SK-N-SH (cell line): ENCODE measurements around the gene KPNA2.
A peak's percentile ranks its signal among the peaks of the same experiment; 100 is the strongest.

Source experiments
- EP300 ChIP-seq, 2 experiments: IDR thresholded peaks; 2 replicates each; pipeline versions ENCODE4 v1.4.0 to v1.6.1; 2012; ENCODE audit warnings: borderline replicate concordance in 1 of 2, low read depth in 1 of 2, low read length in 1 of 2
- EZH2phosphoT487 ChIP-seq: fragments of 200-600 bp; sonication (generic); IDR thresholded peaks from 2 replicates; pipeline ENCODE4 v1.6.1; 2017; ENCODE audit warnings: low read depth, mixed run types, mild to moderate bottlenecking, antibody characterized with exemption, moderate library complexity, borderline replicate concordance
- JUND ChIP-seq: IDR thresholded peaks from 2 replicates; pipeline ENCODE4 v1.4.0; 2012
- MXI1 ChIP-seq: IDR thresholded peaks from 2 replicates; pipeline ENCODE4 v1.6.1; 2012; ENCODE audit warnings: mild to moderate bottlenecking, low read depth, low read length, improper control_type of control experiment
- POLR2AphosphoS5 ChIP-seq: IDR thresholded peaks from 2 replicates; pipeline ENCODE4 v1.6.1; 2012; ENCODE audit warnings: low read depth, low read length
- SIN3A ChIP-seq: IDR thresholded peaks from 2 replicates; pipeline ENCODE4 v1.6.1; 2012; ENCODE audit warnings: low read depth, mild to moderate bottlenecking, low read length, moderate library complexity, borderline replicate concordance
- TAF1 ChIP-seq: IDR thresholded peaks from 2 replicates; pipeline ENCODE4 v1.6.1; 2012; ENCODE audit warnings: low read depth, mild to moderate bottlenecking, low read length, moderate library complexity, borderline replicate concordance
- TCF12 ChIP-seq: IDR thresholded peaks from 2 replicates; pipeline ENCODE4 v1.4.0; 2012
- TF ChIP-seq, protein P1 (sequence below): IDR thresholded peaks from 2 replicates; pipeline ENCODE4 v1.4.0; 2012; ENCODE audit warnings: low read depth, borderline replicate concordance
- TF ChIP-seq, protein P2 (sequence below): fragments of 150-350 bp; IDR thresholded peaks from 2 replicates; pipeline ENCODE4 v1.6.1; 2017; ENCODE audit warnings: antibody characterized with exemption, low read length, low read depth, borderline replicate concordance
- TF ChIP-seq, protein P3 (sequence below): fragments of 200-600 bp; sonication (generic); IDR thresholded peaks from 2 replicates; pipeline ENCODE4 v1.6.1; 2017; ENCODE audit warnings: antibody characterized with exemption, mild to moderate bottlenecking, moderate library complexity
- TF ChIP-seq, protein P4 (sequence below): fragments of 150-350 bp; IDR thresholded peaks from 2 replicates; pipeline ENCODE4 v1.6.1; 2016; ENCODE audit warnings: mild to moderate bottlenecking, low read depth, low read length
- TF ChIP-seq, protein P5 (sequence below): IDR thresholded peaks from 2 replicates; pipeline ENCODE4 v1.6.1; 2012; ENCODE audit warnings: mild to moderate bottlenecking, low read depth, low read length, moderate library complexity

DNA sequence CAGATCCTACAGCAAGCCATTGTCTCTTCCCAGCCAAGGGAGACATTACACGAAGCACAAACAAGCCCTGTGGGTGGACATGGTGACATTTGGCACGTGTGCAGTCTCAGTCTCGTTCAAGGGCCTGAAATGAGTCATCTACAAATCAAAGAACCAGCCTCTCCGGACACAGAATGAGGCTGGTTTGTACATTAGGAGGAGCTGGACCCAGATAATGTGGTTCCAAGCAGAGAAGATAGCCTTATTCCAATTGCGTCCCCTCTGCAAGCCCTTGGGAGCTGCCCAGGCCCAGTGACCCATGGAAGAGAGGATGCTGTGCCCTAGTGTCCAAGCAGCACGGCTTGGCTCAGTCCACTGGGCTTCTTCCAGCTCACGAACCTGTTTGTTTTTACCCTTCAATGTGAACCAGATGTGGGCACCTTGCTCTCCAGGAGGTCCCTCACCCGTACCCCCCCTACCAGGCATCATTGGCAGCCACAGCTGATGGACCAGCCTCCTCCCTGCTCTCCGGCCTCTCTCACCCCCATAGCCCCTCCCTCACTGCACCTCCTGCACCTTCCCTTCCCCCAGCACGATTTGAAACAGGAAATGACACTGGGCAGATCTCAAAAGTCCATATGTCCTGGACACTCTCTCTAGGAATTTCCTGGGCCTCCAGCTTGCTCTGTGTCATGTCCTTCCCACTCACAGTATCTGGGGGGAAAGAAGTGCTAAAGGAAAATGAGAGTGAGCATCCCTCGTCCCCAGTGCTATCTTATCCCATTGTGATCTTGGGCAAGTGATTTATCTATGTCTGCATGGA, 26.2 kb downstream of the KPNA2 start:
- TF ChIP-seq, protein P1, sequence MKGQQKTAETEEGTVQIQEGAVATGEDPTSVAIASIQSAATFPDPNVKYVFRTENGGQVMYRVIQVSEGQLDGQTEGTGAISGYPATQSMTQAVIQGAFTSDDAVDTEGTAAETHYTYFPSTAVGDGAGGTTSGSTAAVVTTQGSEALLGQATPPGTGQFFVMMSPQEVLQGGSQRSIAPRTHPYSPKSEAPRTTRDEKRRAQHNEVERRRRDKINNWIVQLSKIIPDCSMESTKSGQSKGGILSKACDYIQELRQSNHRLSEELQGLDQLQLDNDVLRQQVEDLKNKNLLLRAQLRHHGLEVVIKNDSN: no peak
- TF ChIP-seq, protein P2, sequence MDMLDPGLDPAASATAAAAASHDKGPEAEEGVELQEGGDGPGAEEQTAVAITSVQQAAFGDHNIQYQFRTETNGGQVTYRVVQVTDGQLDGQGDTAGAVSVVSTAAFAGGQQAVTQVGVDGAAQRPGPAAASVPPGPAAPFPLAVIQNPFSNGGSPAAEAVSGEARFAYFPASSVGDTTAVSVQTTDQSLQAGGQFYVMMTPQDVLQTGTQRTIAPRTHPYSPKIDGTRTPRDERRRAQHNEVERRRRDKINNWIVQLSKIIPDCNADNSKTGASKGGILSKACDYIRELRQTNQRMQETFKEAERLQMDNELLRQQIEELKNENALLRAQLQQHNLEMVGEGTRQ: no peak
- TF ChIP-seq, protein P3, sequence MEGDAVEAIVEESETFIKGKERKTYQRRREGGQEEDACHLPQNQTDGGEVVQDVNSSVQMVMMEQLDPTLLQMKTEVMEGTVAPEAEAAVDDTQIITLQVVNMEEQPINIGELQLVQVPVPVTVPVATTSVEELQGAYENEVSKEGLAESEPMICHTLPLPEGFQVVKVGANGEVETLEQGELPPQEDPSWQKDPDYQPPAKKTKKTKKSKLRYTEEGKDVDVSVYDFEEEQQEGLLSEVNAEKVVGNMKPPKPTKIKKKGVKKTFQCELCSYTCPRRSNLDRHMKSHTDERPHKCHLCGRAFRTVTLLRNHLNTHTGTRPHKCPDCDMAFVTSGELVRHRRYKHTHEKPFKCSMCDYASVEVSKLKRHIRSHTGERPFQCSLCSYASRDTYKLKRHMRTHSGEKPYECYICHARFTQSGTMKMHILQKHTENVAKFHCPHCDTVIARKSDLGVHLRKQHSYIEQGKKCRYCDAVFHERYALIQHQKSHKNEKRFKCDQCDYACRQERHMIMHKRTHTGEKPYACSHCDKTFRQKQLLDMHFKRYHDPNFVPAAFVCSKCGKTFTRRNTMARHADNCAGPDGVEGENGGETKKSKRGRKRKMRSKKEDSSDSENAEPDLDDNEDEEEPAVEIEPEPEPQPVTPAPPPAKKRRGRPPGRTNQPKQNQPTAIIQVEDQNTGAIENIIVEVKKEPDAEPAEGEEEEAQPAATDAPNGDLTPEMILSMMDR: no peak
- no peak for TF ChIP-seq EP300 (IDR thresholded peaks at IDR 0.05; ENCODE audit: borderline replicate concordance in 1 of 2, low read depth in 1 of 2, low read length in 1 of 2)
- TF ChIP-seq, protein P4, sequence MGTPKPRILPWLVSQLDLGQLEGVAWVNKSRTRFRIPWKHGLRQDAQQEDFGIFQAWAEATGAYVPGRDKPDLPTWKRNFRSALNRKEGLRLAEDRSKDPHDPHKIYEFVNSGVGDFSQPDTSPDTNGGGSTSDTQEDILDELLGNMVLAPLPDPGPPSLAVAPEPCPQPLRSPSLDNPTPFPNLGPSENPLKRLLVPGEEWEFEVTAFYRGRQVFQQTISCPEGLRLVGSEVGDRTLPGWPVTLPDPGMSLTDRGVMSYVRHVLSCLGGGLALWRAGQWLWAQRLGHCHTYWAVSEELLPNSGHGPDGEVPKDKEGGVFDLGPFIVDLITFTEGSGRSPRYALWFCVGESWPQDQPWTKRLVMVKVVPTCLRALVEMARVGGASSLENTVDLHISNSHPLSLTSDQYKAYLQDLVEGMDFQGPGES: no peak
- TF ChIP-seq MXI1: no peak
- TF ChIP-seq, protein P5, sequence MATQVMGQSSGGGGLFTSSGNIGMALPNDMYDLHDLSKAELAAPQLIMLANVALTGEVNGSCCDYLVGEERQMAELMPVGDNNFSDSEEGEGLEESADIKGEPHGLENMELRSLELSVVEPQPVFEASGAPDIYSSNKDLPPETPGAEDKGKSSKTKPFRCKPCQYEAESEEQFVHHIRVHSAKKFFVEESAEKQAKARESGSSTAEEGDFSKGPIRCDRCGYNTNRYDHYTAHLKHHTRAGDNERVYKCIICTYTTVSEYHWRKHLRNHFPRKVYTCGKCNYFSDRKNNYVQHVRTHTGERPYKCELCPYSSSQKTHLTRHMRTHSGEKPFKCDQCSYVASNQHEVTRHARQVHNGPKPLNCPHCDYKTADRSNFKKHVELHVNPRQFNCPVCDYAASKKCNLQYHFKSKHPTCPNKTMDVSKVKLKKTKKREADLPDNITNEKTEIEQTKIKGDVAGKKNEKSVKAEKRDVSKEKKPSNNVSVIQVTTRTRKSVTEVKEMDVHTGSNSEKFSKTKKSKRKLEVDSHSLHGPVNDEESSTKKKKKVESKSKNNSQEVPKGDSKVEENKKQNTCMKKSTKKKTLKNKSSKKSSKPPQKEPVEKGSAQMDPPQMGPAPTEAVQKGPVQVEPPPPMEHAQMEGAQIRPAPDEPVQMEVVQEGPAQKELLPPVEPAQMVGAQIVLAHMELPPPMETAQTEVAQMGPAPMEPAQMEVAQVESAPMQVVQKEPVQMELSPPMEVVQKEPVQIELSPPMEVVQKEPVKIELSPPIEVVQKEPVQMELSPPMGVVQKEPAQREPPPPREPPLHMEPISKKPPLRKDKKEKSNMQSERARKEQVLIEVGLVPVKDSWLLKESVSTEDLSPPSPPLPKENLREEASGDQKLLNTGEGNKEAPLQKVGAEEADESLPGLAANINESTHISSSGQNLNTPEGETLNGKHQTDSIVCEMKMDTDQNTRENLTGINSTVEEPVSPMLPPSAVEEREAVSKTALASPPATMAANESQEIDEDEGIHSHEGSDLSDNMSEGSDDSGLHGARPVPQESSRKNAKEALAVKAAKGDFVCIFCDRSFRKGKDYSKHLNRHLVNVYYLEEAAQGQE: no peak
- no peak for TF ChIP-seq SIN3A
- no peak for TF ChIP-seq TAF1
- TF ChIP-seq JUND: no peak
- TF ChIP-seq POLR2AphosphoS5: no peak
- peak; percentile 30; the same call in 1 of the 2 replicates for TF ChIP-seq TCF12
- no peak for TF ChIP-seq EZH2phosphoT487
